Erythroblast (primary cell): Measurements from ENCODE around the gene ARSD.

Experiments
- GATA1 ChIP-seq: IDR thresholded peaks from 2 replicates; pipeline ENCODE4 v1.6.1; 2011; ENCODE audit warnings: low read depth, mild to moderate bottlenecking, control low read depth, low read length, moderate library complexity
- POLR2A ChIP-seq: IDR thresholded peaks from 2 replicates; pipeline ENCODE4 v1.6.1; 2011; ENCODE audit warnings: mild to moderate bottlenecking, low read length

DNA sequence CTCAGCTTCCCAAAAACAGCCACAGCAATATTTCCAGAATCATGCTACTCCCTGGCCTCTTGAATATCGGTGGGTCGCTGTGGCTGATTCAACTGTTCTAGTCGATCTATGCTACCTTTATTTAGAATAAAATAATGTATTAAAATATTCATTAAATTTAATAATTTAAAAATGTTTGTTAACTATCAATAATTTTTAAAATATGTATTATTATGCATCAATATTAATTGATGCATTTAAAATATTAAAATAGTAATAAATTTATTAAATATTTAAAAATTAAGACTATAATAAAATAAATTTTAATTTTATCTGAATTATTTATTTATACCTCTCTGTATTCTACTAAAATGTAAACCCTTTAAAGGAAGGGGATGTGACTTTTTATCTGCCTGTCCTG, 19.0 kb downstream of the ARSD start:
- TF ChIP-seq POLR2A (no peak), GATA1 (no peak)
